Measurements from ENCODE around the gene HMGCR.

The HMGCR gene

GRCh38 chr5:75338408-75338807, 1.4 kb downstream of the HMGCR start:
- 17% methylated on average over 1 of the region's 2 CpGs for WGBS
- Histone ChIP-seq H3K9ac (ENCODE audit: low read length) (peak overlapping the region; percentile 91), H3K4me2 (ENCODE audit: low read length, poor library complexity, severe bottlenecking) (peak overlapping the region; percentile 45), H3K36me3 (ENCODE audit: control insufficient read depth in 1 of 2, insufficient read depth in 2 of 2, low read depth in 1 of 2, low read length in 2 of 2) (peaks cover 5 to 6% of the 10 kb centered on the region in 2 experiments), H2AFZ (ENCODE audit: low read depth, low read length) (no peak overlapping the region), H3K14ac (ENCODE audit: low read length in 2 of 2) (no peak overlapping the region), H4K8ac (ENCODE audit: low read length) (no peak overlapping the region), H2BK120ac (ENCODE audit: low read depth, low read length) (no peak overlapping the region), H3K79me1 (replicated peaks; ENCODE audit: low read length, poor library complexity, severe bottlenecking) (no peaks in the 10 kb centered on the region), H4K91ac (ENCODE audit: low read length) (no peak overlapping the region), H2AK5ac (ENCODE audit: low read length, severe bottlenecking) (no peak overlapping the region), H3K18ac (ENCODE audit: low read depth in 1 of 2, low read length in 2 of 2) (no peak overlapping the region), H3K4me1 (ENCODE audit: control insufficient read depth, insufficient read depth, low read depth, low read length) (peaks cover 2% of the 10 kb centered on the region), H3K9me3 (ENCODE audit: control insufficient read depth, low read length) (no peaks in the 10 kb centered on the region), H2BK12ac (ENCODE audit: low read length in 2 of 2) (no peak overlapping the region), H3K4me3 (ENCODE audit: insufficient read depth in 1 of 2, low read depth in 1 of 2, low read length in 2 of 2) (peak overlapping the region in 1 of 2 experiments; percentile 84), H3K23ac (ENCODE audit: low read length in 2 of 2) (no peak overlapping the region), H3K27ac (ENCODE audit: low read length, poor library complexity, severe bottlenecking) (peak overlapping the region; percentile 20), H2BK5ac (ENCODE audit: low read depth, low read length, poor library complexity, severe bottlenecking) (no peak overlapping the region), H3K27me3 (ENCODE audit: control insufficient read depth in 1 of 2, insufficient read depth in 1 of 2, low read length in 2 of 2) (no peaks in the 10 kb centered on the region), H3K4ac (ENCODE audit: low read depth in 1 of 2, low read length in 2 of 2) (no peak overlapping the region), H2BK15ac (ENCODE audit: low read depth, poor library complexity, severe bottlenecking) (no peak overlapping the region)
- peak; percentile 11 for DNase-seq

- H3K14ac ChIP-seq (ENCODE audit: low read length in 2 of 2), result no peak overlapping the region
- peaks cover 2% of the 10 kb centered on the region for H3K4me1 ChIP-seq (ENCODE audit: control insufficient read depth, insufficient read depth, low read depth, low read length)
- H4K8ac ChIP-seq (ENCODE audit: low read length), result no peak overlapping the region
- H2AK5ac ChIP-seq (ENCODE audit: low read length, severe bottlenecking), result no peak overlapping the region
- no peaks in the 10 kb centered on the region for H3K79me1 ChIP-seq (replicated peaks; ENCODE audit: low read length, poor library complexity, severe bottlenecking)
- H3K9me3 ChIP-seq (ENCODE audit: control insufficient read depth, low read length), result no peaks in the 10 kb centered on the region
- no peak overlapping the region for H3K4me3 ChIP-seq (ENCODE audit: insufficient read depth in 1 of 2, low read depth in 1 of 2, low read length in 2 of 2)
- no peak overlapping the region for H2BK12ac ChIP-seq (ENCODE audit: low read length in 2 of 2)
- no peak overlapping the region for H4K91ac ChIP-seq (ENCODE audit: low read length)
- H2BK5ac ChIP-seq (ENCODE audit: low read depth, low read length, poor library complexity, severe bottlenecking), result no peak overlapping the region
- no peak overlapping the region for H3K4me2 ChIP-seq (ENCODE audit: low read length, poor library complexity, severe bottlenecking)
- H2AFZ ChIP-seq (ENCODE audit: low read depth, low read length), result no peak overlapping the region
- H3K18ac ChIP-seq (ENCODE audit: low read depth in 1 of 2, low read length in 2 of 2), result no peak overlapping the region
- no peak overlapping the region for H2BK15ac ChIP-seq (ENCODE audit: low read depth, poor library complexity, severe bottlenecking)
- no peak overlapping the region for H3K27ac ChIP-seq (ENCODE audit: low read length, poor library complexity, severe bottlenecking)
- H3K4ac ChIP-seq (ENCODE audit: low read depth in 1 of 2, low read length in 2 of 2), result no peak overlapping the region
- H3K27me3 ChIP-seq (ENCODE audit: control insufficient read depth in 1 of 2, insufficient read depth in 1 of 2, low read length in 2 of 2), result no peaks in the 10 kb centered on the region
- H3K36me3 ChIP-seq (ENCODE audit: control insufficient read depth in 1 of 2, insufficient read depth in 2 of 2, low read depth in 1 of 2, low read length in 2 of 2), result peaks cover 11 to 31% of the 10 kb centered on the region in 2 experiments
- H3K9ac ChIP-seq (ENCODE audit: low read length), result no peak overlapping the region
- H2BK120ac ChIP-seq (ENCODE audit: low read depth, low read length), result no peak overlapping the region
- 75% methylated on average over 1 of the region's 3 CpGs for WGBS
- DNase-seq, result peak; percentile 9
- no peak overlapping the region for H3K23ac ChIP-seq (ENCODE audit: low read length in 2 of 2)
These were observed 3.9 kb downstream of the HMGCR start for GRCh38 chr5:75340714-75341478.

- H3K14ac ChIP-seq (ENCODE audit: low read length in 2 of 2), result no peak overlapping the region
- no peak overlapping the region for H3K27ac ChIP-seq (ENCODE audit: low read length, poor library complexity, severe bottlenecking)
- H4K91ac ChIP-seq (ENCODE audit: low read length), result no peak overlapping the region
- peaks cover 2% of the 10 kb centered on the region for H3K4me1 ChIP-seq (ENCODE audit: control insufficient read depth, insufficient read depth, low read depth, low read length)
- no peak overlapping the region for H3K18ac ChIP-seq (ENCODE audit: low read depth in 1 of 2, low read length in 2 of 2)
- H3K79me1 ChIP-seq (replicated peaks; ENCODE audit: low read length, poor library complexity, severe bottlenecking), result no peaks in the 10 kb centered on the region
- H3K4me2 ChIP-seq (ENCODE audit: low read length, poor library complexity, severe bottlenecking), result no peak overlapping the region
- H2BK12ac ChIP-seq (ENCODE audit: low read length in 2 of 2), result no peak overlapping the region
- no peak overlapping the region for H3K23ac ChIP-seq (ENCODE audit: low read length in 2 of 2)
- H3K27me3 ChIP-seq (ENCODE audit: control insufficient read depth in 1 of 2, insufficient read depth in 1 of 2, low read length in 2 of 2), result no peaks in the 10 kb centered on the region
- H2AK5ac ChIP-seq (ENCODE audit: low read length, severe bottlenecking), result no peak overlapping the region
- no peak overlapping the region for H3K9ac ChIP-seq (ENCODE audit: low read length)
- 73% methylated on average over 1 of the region's 1 CpG for WGBS
- H2BK120ac ChIP-seq (ENCODE audit: low read depth, low read length), result no peak overlapping the region
- no peaks in the 10 kb centered on the region for H3K9me3 ChIP-seq (ENCODE audit: control insufficient read depth, low read length)
- H2BK5ac ChIP-seq (ENCODE audit: low read depth, low read length, poor library complexity, severe bottlenecking), result no peak overlapping the region
- no peak overlapping the region for H2BK15ac ChIP-seq (ENCODE audit: low read depth, poor library complexity, severe bottlenecking)
- H3K4ac ChIP-seq (ENCODE audit: low read depth in 1 of 2, low read length in 2 of 2), result no peak overlapping the region
- peaks cover 13 to 41% of the 10 kb centered on the region in 2 experiments for H3K36me3 ChIP-seq (ENCODE audit: control insufficient read depth in 1 of 2, insufficient read depth in 2 of 2, low read depth in 1 of 2, low read length in 2 of 2)
- no peak overlapping the region for H2AFZ ChIP-seq (ENCODE audit: low read depth, low read length)
- DNase-seq, result peak; percentile 8
- no peak overlapping the region for H3K4me3 ChIP-seq (ENCODE audit: insufficient read depth in 1 of 2, low read depth in 1 of 2, low read length in 2 of 2)
- H4K8ac ChIP-seq (ENCODE audit: low read length), result no peak overlapping the region
These were observed 4.9 kb downstream of the HMGCR start for GRCh38 chr5:75341934-75342333.

GRCh38 chr5:75342836-75343235, 5.8 kb downstream of the HMGCR start:
- Histone ChIP-seq H3K4me2 (ENCODE audit: low read length, poor library complexity, severe bottlenecking) (no peak overlapping the region), H3K79me1 (replicated peaks; ENCODE audit: low read length, poor library complexity, severe bottlenecking) (no peaks in the 10 kb centered on the region), H3K14ac (ENCODE audit: low read length in 2 of 2) (no peak overlapping the region), H3K27ac (ENCODE audit: low read length, poor library complexity, severe bottlenecking) (no peak overlapping the region), H3K9ac (ENCODE audit: low read length) (no peak overlapping the region), H4K91ac (ENCODE audit: low read length) (no peak overlapping the region), H2AFZ (ENCODE audit: low read depth, low read length) (no peak overlapping the region), H3K27me3 (ENCODE audit: control insufficient read depth in 1 of 2, insufficient read depth in 1 of 2, low read length in 2 of 2) (no peaks in the 10 kb centered on the region), H2BK5ac (ENCODE audit: low read depth, low read length, poor library complexity, severe bottlenecking) (no peak overlapping the region), H3K4ac (ENCODE audit: low read depth in 1 of 2, low read length in 2 of 2) (no peak overlapping the region), H4K8ac (ENCODE audit: low read length) (no peak overlapping the region), H2BK15ac (ENCODE audit: low read depth, poor library complexity, severe bottlenecking) (no peak overlapping the region), H3K4me3 (ENCODE audit: insufficient read depth in 1 of 2, low read depth in 1 of 2, low read length in 2 of 2) (no peak overlapping the region), H3K9me3 (ENCODE audit: control insufficient read depth, low read length) (no peaks in the 10 kb centered on the region), H2BK12ac (ENCODE audit: low read length in 2 of 2) (no peak overlapping the region), H3K18ac (ENCODE audit: low read depth in 1 of 2, low read length in 2 of 2) (no peak overlapping the region), H2AK5ac (ENCODE audit: low read length, severe bottlenecking) (no peak overlapping the region), H2BK120ac (ENCODE audit: low read depth, low read length) (no peak overlapping the region), H3K23ac (ENCODE audit: low read length in 2 of 2) (no peak overlapping the region), H3K36me3 (ENCODE audit: control insufficient read depth in 1 of 2, insufficient read depth in 2 of 2, low read depth in 1 of 2, low read length in 2 of 2) (peaks cover 13 to 50% of the 10 kb centered on the region in 2 experiments), H3K4me1 (ENCODE audit: control insufficient read depth, insufficient read depth, low read depth, low read length) (peaks cover 2% of the 10 kb centered on the region)
- 86% methylated on average over 4 of the region's 4 CpGs for WGBS
- no peak for DNase-seq
